Measurements from ENCODE around the gene ANLN.

Gene ANLN

DNA sequence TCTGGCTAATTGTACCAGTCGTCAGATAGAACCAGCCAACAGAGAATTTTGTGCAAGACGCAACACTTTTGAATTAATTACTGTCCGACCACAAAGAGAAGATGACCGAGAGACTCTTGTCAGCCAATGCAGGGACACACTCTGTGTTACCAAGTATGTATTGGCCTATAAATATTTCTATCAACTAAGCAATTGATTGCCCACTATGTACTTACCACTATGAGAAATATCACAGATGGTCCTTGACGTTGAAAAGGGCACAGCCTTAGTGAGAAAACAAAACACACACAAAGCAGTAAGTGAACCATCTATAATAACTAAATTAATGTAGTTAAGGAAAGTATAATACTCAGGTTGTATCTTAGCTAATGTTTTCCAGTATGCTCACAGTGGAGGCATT is 60.0 kb downstream of the ANLN start:
- no peak for FAIRE-seq
- TF ChIP-seq, protein P1, sequence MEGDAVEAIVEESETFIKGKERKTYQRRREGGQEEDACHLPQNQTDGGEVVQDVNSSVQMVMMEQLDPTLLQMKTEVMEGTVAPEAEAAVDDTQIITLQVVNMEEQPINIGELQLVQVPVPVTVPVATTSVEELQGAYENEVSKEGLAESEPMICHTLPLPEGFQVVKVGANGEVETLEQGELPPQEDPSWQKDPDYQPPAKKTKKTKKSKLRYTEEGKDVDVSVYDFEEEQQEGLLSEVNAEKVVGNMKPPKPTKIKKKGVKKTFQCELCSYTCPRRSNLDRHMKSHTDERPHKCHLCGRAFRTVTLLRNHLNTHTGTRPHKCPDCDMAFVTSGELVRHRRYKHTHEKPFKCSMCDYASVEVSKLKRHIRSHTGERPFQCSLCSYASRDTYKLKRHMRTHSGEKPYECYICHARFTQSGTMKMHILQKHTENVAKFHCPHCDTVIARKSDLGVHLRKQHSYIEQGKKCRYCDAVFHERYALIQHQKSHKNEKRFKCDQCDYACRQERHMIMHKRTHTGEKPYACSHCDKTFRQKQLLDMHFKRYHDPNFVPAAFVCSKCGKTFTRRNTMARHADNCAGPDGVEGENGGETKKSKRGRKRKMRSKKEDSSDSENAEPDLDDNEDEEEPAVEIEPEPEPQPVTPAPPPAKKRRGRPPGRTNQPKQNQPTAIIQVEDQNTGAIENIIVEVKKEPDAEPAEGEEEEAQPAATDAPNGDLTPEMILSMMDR (IDR thresholded peaks at IDR 0.05; ENCODE audit: insufficient read depth, missing control alignments) = no peak
- DNase-seq (ENCODE audit: insufficient read length, low spot score) = no peak

- no peak for FAIRE-seq
- no peak for DNase-seq (ENCODE audit: insufficient read length, low spot score)
- TF ChIP-seq, protein P1 (IDR thresholded peaks at IDR 0.05; ENCODE audit: insufficient read depth, missing control alignments) = no peak
These were observed 64.1 kb downstream of the ANLN start for GRCh38 chr7:36453769-36454168.

- FAIRE-seq (no peak), DNase-seq (ENCODE audit: insufficient read length, low spot score) (no peak)
- TF ChIP-seq, protein P1 (IDR thresholded peaks at IDR 0.05; ENCODE audit: insufficient read depth, missing control alignments) = no peak
These were observed 66.0 kb downstream of the ANLN start for GRCh38 chr7:36455646-36456045.

DNA sequence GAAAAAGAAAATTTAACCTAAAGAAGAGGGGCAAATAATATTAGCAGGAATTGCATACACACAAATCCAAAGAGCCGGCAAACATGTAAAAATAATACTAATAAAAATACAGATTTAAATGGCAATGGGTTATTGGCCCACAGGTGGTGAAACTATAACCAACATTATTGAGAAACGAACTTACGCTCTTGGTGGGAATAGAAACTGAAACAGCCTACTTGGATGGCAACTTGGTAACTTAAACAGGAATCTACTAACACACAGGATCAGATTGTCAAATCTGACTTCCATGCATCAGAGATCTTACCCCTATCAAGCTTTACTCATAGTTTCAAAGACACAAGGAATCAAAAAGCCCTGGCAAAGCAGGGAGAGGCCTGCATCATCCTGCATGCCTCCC is 66.5 kb downstream of the ANLN start:
- FAIRE-seq (no peak), DNase-seq (ENCODE audit: insufficient read length, low spot score) (no peak)
- TF ChIP-seq, protein P1 (IDR thresholded peaks at IDR 0.05; ENCODE audit: insufficient read depth, missing control alignments) = no peak

- no peak for FAIRE-seq
- TF ChIP-seq, protein P1 (IDR thresholded peaks at IDR 0.05; ENCODE audit: insufficient read depth, missing control alignments) = no peak
- DNase-seq (ENCODE audit: insufficient read length, low spot score) = no peak
These were observed 66.9 kb downstream of the ANLN start for GRCh38 chr7:36456548-36456947.

GRCh38 chr7:36459236-36459960 is 69.7 kb downstream of the ANLN start:
- FAIRE-seq = no peak
- TF ChIP-seq, protein P1 (IDR thresholded peaks at IDR 0.05; ENCODE audit: insufficient read depth, missing control alignments) = no peak
- no peak for DNase-seq (ENCODE audit: insufficient read length, low spot score)

- TF ChIP-seq, protein P1 (IDR thresholded peaks at IDR 0.05; ENCODE audit: insufficient read depth, missing control alignments) = no peak
- no peak for DNase-seq (ENCODE audit: insufficient read length, low spot score)
- no peak for FAIRE-seq
These were observed 71.3 kb downstream of the ANLN start for GRCh38 chr7:36460811-36461429.
